ENCODE measurements around the gene AMZ1.

DNA sequence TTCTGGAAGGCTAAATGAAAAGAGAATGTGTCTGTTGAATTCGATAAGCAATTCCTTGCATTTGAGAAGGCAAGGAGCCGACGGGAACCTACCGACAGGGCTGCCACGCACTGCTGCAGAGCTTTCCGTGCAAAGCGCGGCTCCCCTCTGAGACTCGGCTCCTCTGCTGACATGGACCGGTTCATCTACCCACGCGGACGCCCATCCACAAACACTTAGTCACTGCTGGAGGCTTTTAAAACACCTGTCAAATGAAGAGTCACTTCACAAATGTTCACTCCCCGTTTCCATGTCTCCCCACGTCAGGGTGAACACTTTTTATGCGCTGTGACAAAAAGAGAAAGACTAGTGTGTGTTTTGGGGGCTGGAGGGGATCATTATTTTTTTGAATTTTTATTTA, 32.0 kb downstream of the AMZ1 start:
- TF ChIP-seq POLR2A (IDR thresholded peaks at IDR 0.05) (no peak), POLR2AphosphoS5 (IDR thresholded peaks at IDR 0.05) (no peak)

Measured in prostate gland (tissue), 1 donor.